ENCODE data around the gene CCDC141.

Gene CCDC141

GRCh38 chr2:178830451-178830850 lies 219.5 kb downstream of the CCDC141 start:
- POLR2A ChIA-PET: no interaction called here
- DNase-seq: no peak
- peaks cover 0 to 2% (median 0%) of the 10 kb centered on the region in 4 experiments for H3K36me3 ChIP-seq (ENCODE audit: control insufficient read depth in 4 of 4, insufficient read depth in 4 of 4, low read length in 3 of 4)
- no peak overlapping the region for H3K4me3 ChIP-seq (ENCODE audit: control insufficient read depth in 1 of 7, extremely low read depth in 1 of 7, insufficient read depth in 4 of 7, low read depth in 2 of 7, low read length in 6 of 7)
- H3K9me3 ChIP-seq (ENCODE audit: control extremely low read depth in 1 of 5, control insufficient read depth in 4 of 5, insufficient read depth in 2 of 5, low read depth in 1 of 5, low read length in 4 of 5): peaks cover 0 to 2% (median 0%) of the 10 kb centered on the region in 5 experiments
- no peaks in the 10 kb centered on the region for H3K4me1 ChIP-seq (ENCODE audit: control extremely low read depth in 1 of 4, control insufficient read depth in 4 of 4, insufficient read depth in 4 of 4, low read length in 3 of 4)
- CTCF ChIA-PET: no interaction called here
- 100% methylated on average over 2 of the region's 2 CpGs for WGBS (ENCODE audit: insufficient coverage)
- no peak overlapping the region for H3K27ac ChIP-seq (ENCODE audit: insufficient read depth in 1 of 2, low read depth in 1 of 2, low read length in 2 of 2, poor library complexity in 1 of 2, severe bottlenecking in 2 of 2)
- H3K27me3 ChIP-seq (replicated peaks in 2 of 5; ENCODE audit: control insufficient read depth in 4 of 5, insufficient read depth in 5 of 5, low read length in 4 of 5): peaks cover 0 to 2% (median 0%) of the 10 kb centered on the region in 5 experiments

DNA sequence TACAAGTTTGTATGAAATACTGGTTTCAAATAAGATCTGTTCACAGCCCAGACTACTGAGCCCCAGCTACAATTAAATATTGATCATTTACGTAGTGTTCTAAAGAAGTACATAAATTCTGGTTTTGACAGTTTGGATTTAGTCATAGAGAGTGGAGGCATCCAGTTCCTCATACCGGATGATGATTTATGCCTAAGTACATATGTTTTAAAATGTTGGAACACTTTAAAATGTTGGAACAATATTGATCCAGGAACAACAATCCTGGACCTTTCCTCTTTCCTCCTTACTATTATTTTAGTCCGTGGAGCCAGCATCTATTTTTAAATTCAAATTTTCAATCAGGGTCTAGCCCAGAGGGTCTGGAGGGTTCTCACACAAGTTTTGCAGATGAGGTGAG lies 220.0 kb downstream of the CCDC141 start:
- POLR2A ChIA-PET: no interaction called here
- Histone ChIP-seq H3K9me3 (ENCODE audit: control extremely low read depth in 1 of 5, control insufficient read depth in 4 of 5, insufficient read depth in 2 of 5, low read depth in 1 of 5, low read length in 4 of 5) (peaks cover 0 to 2% (median 0%) of the 10 kb centered on the region in 5 experiments), H3K27me3 (replicated peaks in 2 of 5; ENCODE audit: control insufficient read depth in 4 of 5, insufficient read depth in 5 of 5, low read length in 4 of 5) (peaks cover 0 to 2% (median 0%) of the 10 kb centered on the region in 5 experiments), H3K36me3 (ENCODE audit: control insufficient read depth in 4 of 4, insufficient read depth in 4 of 4, low read length in 3 of 4) (peaks cover 0 to 2% (median 0%) of the 10 kb centered on the region in 4 experiments), H3K4me1 (ENCODE audit: control extremely low read depth in 1 of 4, control insufficient read depth in 4 of 4, insufficient read depth in 4 of 4, low read length in 3 of 4) (no peaks in the 10 kb centered on the region), H3K4me3 (ENCODE audit: control insufficient read depth in 1 of 7, extremely low read depth in 1 of 7, insufficient read depth in 4 of 7, low read depth in 2 of 7, low read length in 6 of 7) (no peak overlapping the region), H3K27ac (ENCODE audit: insufficient read depth in 1 of 2, low read depth in 1 of 2, low read length in 2 of 2, poor library complexity in 1 of 2, severe bottlenecking in 2 of 2) (no peak overlapping the region)
- CTCF ChIA-PET: no interaction called here
- no peak for DNase-seq
- whole genome bisulfite sequencing (ENCODE audit: insufficient coverage): no CpG with 5 or more reads among the region's 3 CpGs

- WGBS (ENCODE audit: insufficient coverage): 78% methylated on average over 2 of the region's 3 CpGs
- Histone ChIP-seq H3K27ac (ENCODE audit: insufficient read depth in 1 of 2, low read depth in 1 of 2, low read length in 2 of 2, poor library complexity in 1 of 2, severe bottlenecking in 2 of 2) (no peak overlapping the region), H3K4me1 (ENCODE audit: control extremely low read depth in 1 of 4, control insufficient read depth in 4 of 4, insufficient read depth in 4 of 4, low read length in 3 of 4) (no peaks in the 10 kb centered on the region), H3K9me3 (ENCODE audit: control extremely low read depth in 1 of 5, control insufficient read depth in 4 of 5, insufficient read depth in 2 of 5, low read depth in 1 of 5, low read length in 4 of 5) (peaks cover 0 to 2% (median 0%) of the 10 kb centered on the region in 5 experiments), H3K4me3 (ENCODE audit: control insufficient read depth in 1 of 7, extremely low read depth in 1 of 7, insufficient read depth in 4 of 7, low read depth in 2 of 7, low read length in 6 of 7) (no peak overlapping the region), H3K36me3 (ENCODE audit: control insufficient read depth in 4 of 4, insufficient read depth in 4 of 4, low read length in 3 of 4) (peaks cover 0 to 2% (median 0%) of the 10 kb centered on the region in 4 experiments), H3K27me3 (replicated peaks in 2 of 5; ENCODE audit: control insufficient read depth in 4 of 5, insufficient read depth in 5 of 5, low read length in 4 of 5) (peaks cover 0 to 2% (median 0%) of the 10 kb centered on the region in 5 experiments)
- DNase-seq: peak; percentile 4 to 47 (median 43)
- POLR2A ChIA-PET: no interaction called here
- CTCF ChIA-PET: interaction anchor here (2.7 kb wide), 1 partner anchor 10 kb away, joined by 11 read pairs; no protein-coding TSS in a partner anchor
These were observed 220.5 kb downstream of the CCDC141 start for GRCh38 chr2:178829299-178829960.

GRCh38 chr2:178828486-178828881 lies 221.5 kb downstream of the CCDC141 start:
- peaks cover 0 to 2% (median 0%) of the 10 kb centered on the region in 5 experiments for H3K9me3 ChIP-seq (ENCODE audit: control extremely low read depth in 1 of 5, control insufficient read depth in 4 of 5, insufficient read depth in 2 of 5, low read depth in 1 of 5, low read length in 4 of 5)
- ChIA-PET CTCF (interaction anchor here (2.7 kb wide), 1 partner anchor 9 kb away, joined by 11 read pairs; no protein-coding TSS in a partner anchor), POLR2A (no interaction called here)
- 64% methylated on average over 2 of the region's 4 CpGs for WGBS (ENCODE audit: insufficient coverage)
- no peak overlapping the region for H3K27ac ChIP-seq (ENCODE audit: insufficient read depth in 1 of 2, low read depth in 1 of 2, low read length in 2 of 2, poor library complexity in 1 of 2, severe bottlenecking in 2 of 2)
- H3K27me3 ChIP-seq (replicated peaks in 2 of 5; ENCODE audit: control insufficient read depth in 4 of 5, insufficient read depth in 5 of 5, low read length in 4 of 5): no peaks in the 10 kb centered on the region
- H3K4me3 ChIP-seq (ENCODE audit: control insufficient read depth in 1 of 7, extremely low read depth in 1 of 7, insufficient read depth in 4 of 7, low read depth in 2 of 7, low read length in 6 of 7): no peak overlapping the region
- no peak for DNase-seq
- H3K4me1 ChIP-seq (ENCODE audit: control extremely low read depth in 1 of 4, control insufficient read depth in 4 of 4, insufficient read depth in 4 of 4, low read length in 3 of 4): no peaks in the 10 kb centered on the region
- H3K36me3 ChIP-seq (ENCODE audit: control insufficient read depth in 4 of 4, insufficient read depth in 4 of 4, low read length in 3 of 4): peaks cover 0 to 1% (median 0%) of the 10 kb centered on the region in 4 experiments

- ChIA-PET CTCF (interaction anchor here (2.7 kb wide), 1 partner anchor 8 kb away, joined by 11 read pairs; no protein-coding TSS in a partner anchor), POLR2A (no interaction called here)
- Histone ChIP-seq H3K4me3 (ENCODE audit: control insufficient read depth in 1 of 7, extremely low read depth in 1 of 7, insufficient read depth in 4 of 7, low read depth in 2 of 7, low read length in 6 of 7) (no peak overlapping the region), H3K27me3 (replicated peaks in 2 of 5; ENCODE audit: control insufficient read depth in 4 of 5, insufficient read depth in 5 of 5, low read length in 4 of 5) (no peaks in the 10 kb centered on the region), H3K4me1 (ENCODE audit: control extremely low read depth in 1 of 4, control insufficient read depth in 4 of 4, insufficient read depth in 4 of 4, low read length in 3 of 4) (no peaks in the 10 kb centered on the region), H3K36me3 (ENCODE audit: control insufficient read depth in 4 of 4, insufficient read depth in 4 of 4, low read length in 3 of 4) (no peaks in the 10 kb centered on the region), H3K27ac (ENCODE audit: insufficient read depth in 1 of 2, low read depth in 1 of 2, low read length in 2 of 2, poor library complexity in 1 of 2, severe bottlenecking in 2 of 2) (no peak overlapping the region), H3K9me3 (ENCODE audit: control extremely low read depth in 1 of 5, control insufficient read depth in 4 of 5, insufficient read depth in 2 of 5, low read depth in 1 of 5, low read length in 4 of 5) (peaks cover 0 to 2% (median 0%) of the 10 kb centered on the region in 5 experiments)
- no peak for DNase-seq
- WGBS (ENCODE audit: insufficient coverage): 80% methylated on average over 7 of the region's 9 CpGs
These were observed 222.0 kb downstream of the CCDC141 start for GRCh38 chr2:178827739-178828485.

DNA sequence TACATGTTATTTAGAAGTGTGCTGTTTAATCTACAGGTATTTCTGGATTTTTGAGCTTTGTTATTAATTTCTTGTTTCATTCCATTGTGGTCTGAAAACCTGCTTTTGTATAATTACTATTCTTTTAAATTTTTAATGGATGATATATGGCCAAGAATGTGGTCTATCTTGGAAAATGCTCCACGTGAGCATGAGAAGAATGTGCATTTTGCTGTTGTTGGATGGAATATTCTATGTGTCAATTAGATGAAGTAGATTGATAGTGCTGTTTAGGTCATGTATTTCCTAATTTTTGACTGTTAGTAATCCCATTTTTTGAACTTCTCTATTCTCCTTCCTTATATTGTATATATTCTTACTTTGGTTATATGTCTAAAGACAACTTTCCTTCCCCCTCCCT lies 222.8 kb downstream of the CCDC141 start:
- no peaks in the 10 kb centered on the region for H3K27me3 ChIP-seq (replicated peaks in 2 of 5; ENCODE audit: control insufficient read depth in 4 of 5, insufficient read depth in 5 of 5, low read length in 4 of 5)
- WGBS (ENCODE audit: insufficient coverage): no CpG with 5 or more reads among the region's 1 CpG
- no peaks in the 10 kb centered on the region for H3K36me3 ChIP-seq (ENCODE audit: control insufficient read depth in 4 of 4, insufficient read depth in 4 of 4, low read length in 3 of 4)
- no peak overlapping the region for H3K27ac ChIP-seq (ENCODE audit: insufficient read depth in 1 of 2, low read depth in 1 of 2, low read length in 2 of 2, poor library complexity in 1 of 2, severe bottlenecking in 2 of 2)
- peaks cover 0 to 2% (median 0%) of the 10 kb centered on the region in 5 experiments for H3K9me3 ChIP-seq (ENCODE audit: control extremely low read depth in 1 of 5, control insufficient read depth in 4 of 5, insufficient read depth in 2 of 5, low read depth in 1 of 5, low read length in 4 of 5)
- no peak for DNase-seq
- H3K4me1 ChIP-seq (ENCODE audit: control extremely low read depth in 1 of 4, control insufficient read depth in 4 of 4, insufficient read depth in 4 of 4, low read length in 3 of 4): no peaks in the 10 kb centered on the region
- ChIA-PET POLR2A (no interaction called here), CTCF (interaction anchor here (2.7 kb wide), 1 partner anchor 7 kb away, joined by 11 read pairs; no protein-coding TSS in a partner anchor)
- no peak overlapping the region for H3K4me3 ChIP-seq (ENCODE audit: control insufficient read depth in 1 of 7, extremely low read depth in 1 of 7, insufficient read depth in 4 of 7, low read depth in 2 of 7, low read length in 6 of 7)

- Histone ChIP-seq H3K4me3 (ENCODE audit: control insufficient read depth in 1 of 7, extremely low read depth in 1 of 7, insufficient read depth in 4 of 7, low read depth in 2 of 7, low read length in 6 of 7) (no peak overlapping the region), H3K36me3 (ENCODE audit: control insufficient read depth in 4 of 4, insufficient read depth in 4 of 4, low read length in 3 of 4) (no peaks in the 10 kb centered on the region), H3K27me3 (replicated peaks in 2 of 5; ENCODE audit: control insufficient read depth in 4 of 5, insufficient read depth in 5 of 5, low read length in 4 of 5) (no peaks in the 10 kb centered on the region), H3K27ac (ENCODE audit: insufficient read depth in 1 of 2, low read depth in 1 of 2, low read length in 2 of 2, poor library complexity in 1 of 2, severe bottlenecking in 2 of 2) (no peak overlapping the region), H3K9me3 (ENCODE audit: control extremely low read depth in 1 of 5, control insufficient read depth in 4 of 5, insufficient read depth in 2 of 5, low read depth in 1 of 5, low read length in 4 of 5) (peaks cover 0 to 2% (median 0%) of the 10 kb centered on the region in 5 experiments), H3K4me1 (ENCODE audit: control extremely low read depth in 1 of 4, control insufficient read depth in 4 of 4, insufficient read depth in 4 of 4, low read length in 3 of 4) (peaks cover 0 to under 1% (median under 1%) of the 10 kb centered on the region in 4 experiments)
- ChIA-PET POLR2A (no interaction called here), CTCF (no interaction called here)
- DNase-seq: no peak
- no CpG with 5 or more reads among the region's 1 CpG for WGBS (ENCODE audit: insufficient coverage)
These were observed 224.8 kb downstream of the CCDC141 start for GRCh38 chr2:178825183-178825582.
